GM12874 (cell line): ENCODE measurements around the gene INSC.

Experiments
- CTCF ChIP-seq: IDR thresholded peaks from 2 replicates; pipeline ENCODE4 v1.5.1; 2011; ENCODE audit warnings: low read depth, mild to moderate bottlenecking, control low read depth, low read length, moderate library complexity; ENCODE audit not compliant: insufficient read depth

Gene INSC

GRCh38 chr11:15143855-15144254 lies 29.1 kb downstream of the INSC start:
- no peak for TF ChIP-seq CTCF

- no peak for TF ChIP-seq CTCF
Observed at GRCh38 chr11:15144347-15144746, 29.6 kb downstream of the INSC start.

GRCh38 chr11:15145151-15145550 lies 30.4 kb downstream of the INSC start:
- no peak for TF ChIP-seq CTCF

GRCh38 chr11:15145615-15146014 lies 30.9 kb downstream of the INSC start:
- TF ChIP-seq CTCF, result no peak

- TF ChIP-seq CTCF, result no peak
Observed at GRCh38 chr11:15146271-15147003, 31.7 kb downstream of the INSC start.

- no peak for TF ChIP-seq CTCF
Observed at GRCh38 chr11:15148169-15148568, 33.4 kb downstream of the INSC start.

GRCh38 chr11:15149050-15149449 lies 34.3 kb downstream of the INSC start:
- TF ChIP-seq CTCF, result no peak
